Hematopoietic multipotent progenitor cell treated with erythropoietin and hydrocortisone succinate and interleukin-3 and kit ligand, for 4 days (in vitro differentiated cells): Measurements from ENCODE around the gene MAP7.
"Not testable (repeated sequence)": the region's sequence is repeated elsewhere in the genome, so short reads cannot be mapped to it uniquely, and the experiment has no call there.

ENCODE experiments used
- DNase-seq: peaks from one replicate; pipeline ENCODE4 v3.0.0-alpha.2; 2015

Gene MAP7

GRCh38 chr6:136502786-136503185 is 47.4 kb downstream of the MAP7 start:
- DNase-seq, result peak; percentile 29

GRCh38 chr6:136501514-136501913 is 48.7 kb downstream of the MAP7 start:
- DNase-seq, result peak; percentile 72

GRCh38 chr6:136501096-136501495 is 49.1 kb downstream of the MAP7 start:
- peak; percentile 67 for DNase-seq

GRCh38 chr6:136500414-136500813 is 49.8 kb downstream of the MAP7 start:
- DNase-seq, result no peak

GRCh38 chr6:136499370-136499769 is 50.9 kb downstream of the MAP7 start:
- DNase-seq, result peak; percentile 84

- DNase-seq, result not testable (repeated sequence)
Observed at GRCh38 chr6:136496449-136496848, 53.8 kb downstream of the MAP7 start.

- DNase-seq, result no peak
Observed at GRCh38 chr6:136494710-136495109, 55.5 kb downstream of the MAP7 start.

- no peak for DNase-seq
Observed at GRCh38 chr6:136494059-136494458, 56.2 kb downstream of the MAP7 start.

- no peak for DNase-seq
Observed at GRCh38 chr6:136492409-136492808, 57.8 kb downstream of the MAP7 start.

GRCh38 chr6:136491754-136492153 is 58.5 kb downstream of the MAP7 start:
- no peak for DNase-seq

- no peak for DNase-seq
Observed at GRCh38 chr6:136491251-136491650, 59.0 kb downstream of the MAP7 start.

- DNase-seq, result not testable (repeated sequence)
Observed at GRCh38 chr6:136489689-136490033, 60.6 kb downstream of the MAP7 start.

GRCh38 chr6:136487759-136488425 is 62.3 kb downstream of the MAP7 start:
- DNase-seq, result no peak

- DNase-seq, result no peak
Observed at GRCh38 chr6:136486357-136486756, 63.9 kb downstream of the MAP7 start.

- peak; percentile 26 for DNase-seq
Observed at GRCh38 chr6:136483906-136484305, 66.3 kb downstream of the MAP7 start.

GRCh38 chr6:136483005-136483404 is 67.2 kb downstream of the MAP7 start:
- not testable (repeated sequence) for DNase-seq

GRCh38 chr6:136477548-136477947 is 72.7 kb downstream of the MAP7 start:
- no peak for DNase-seq

GRCh38 chr6:136475686-136476085 is 74.5 kb downstream of the MAP7 start:
- no peak for DNase-seq

- DNase-seq, result no peak
Observed at GRCh38 chr6:136474241-136474640, 76.0 kb downstream of the MAP7 start.

GRCh38 chr6:136471922-136472321 is 78.3 kb downstream of the MAP7 start:
- no peak for DNase-seq

- peak; percentile 49 for DNase-seq
Observed at GRCh38 chr6:136471372-136471771, 78.8 kb downstream of the MAP7 start.

GRCh38 chr6:136470044-136470443 is 80.2 kb downstream of the MAP7 start:
- DNase-seq, result no peak

GRCh38 chr6:136469154-136469553 is 81.1 kb downstream of the MAP7 start:
- no peak for DNase-seq

GRCh38 chr6:136468711-136469110 is 81.5 kb downstream of the MAP7 start:
- DNase-seq, result no peak

GRCh38 chr6:136467186-136467585 is 83.0 kb downstream of the MAP7 start:
- no peak for DNase-seq
